GM19238 (cell line): ENCODE data around the gene SLC17A9.

Source experiments
- DNase-seq: peaks from one replicate; pipeline ENCODE4 v3.0.0; 2011; ENCODE audit warnings: low spot score; ENCODE audit not compliant: insufficient read length

SLC17A9 gene

GRCh38 chr20:62967628-62968351 is 15.3 kb downstream of the SLC17A9 start:
- DNase-seq, result no peak

- no peak for DNase-seq
Observed at GRCh38 chr20:62968378-62969178, 16.1 kb downstream of the SLC17A9 start.

GRCh38 chr20:62969179-62969760 is 16.8 kb downstream of the SLC17A9 start:
- DNase-seq, result no peak

DNA sequence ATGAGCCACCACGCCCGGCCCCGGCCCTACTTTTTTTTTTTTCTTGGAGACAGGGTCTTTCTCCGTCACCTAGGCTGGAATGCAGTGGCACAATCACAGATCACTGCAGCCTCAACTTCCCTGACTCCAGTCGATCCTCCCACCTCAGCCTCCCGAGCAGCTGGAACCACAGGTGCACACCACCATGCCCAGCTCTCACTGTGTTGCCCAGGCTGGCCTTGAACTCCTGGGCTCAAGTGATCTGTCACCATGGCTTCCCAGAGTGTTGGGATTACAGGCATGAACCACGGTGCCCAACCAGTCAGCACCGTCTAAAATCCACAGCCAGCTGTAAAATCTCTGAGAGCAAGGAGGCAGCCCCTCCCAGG is 17.4 kb downstream of the SLC17A9 start:
- no peak for DNase-seq

DNA sequence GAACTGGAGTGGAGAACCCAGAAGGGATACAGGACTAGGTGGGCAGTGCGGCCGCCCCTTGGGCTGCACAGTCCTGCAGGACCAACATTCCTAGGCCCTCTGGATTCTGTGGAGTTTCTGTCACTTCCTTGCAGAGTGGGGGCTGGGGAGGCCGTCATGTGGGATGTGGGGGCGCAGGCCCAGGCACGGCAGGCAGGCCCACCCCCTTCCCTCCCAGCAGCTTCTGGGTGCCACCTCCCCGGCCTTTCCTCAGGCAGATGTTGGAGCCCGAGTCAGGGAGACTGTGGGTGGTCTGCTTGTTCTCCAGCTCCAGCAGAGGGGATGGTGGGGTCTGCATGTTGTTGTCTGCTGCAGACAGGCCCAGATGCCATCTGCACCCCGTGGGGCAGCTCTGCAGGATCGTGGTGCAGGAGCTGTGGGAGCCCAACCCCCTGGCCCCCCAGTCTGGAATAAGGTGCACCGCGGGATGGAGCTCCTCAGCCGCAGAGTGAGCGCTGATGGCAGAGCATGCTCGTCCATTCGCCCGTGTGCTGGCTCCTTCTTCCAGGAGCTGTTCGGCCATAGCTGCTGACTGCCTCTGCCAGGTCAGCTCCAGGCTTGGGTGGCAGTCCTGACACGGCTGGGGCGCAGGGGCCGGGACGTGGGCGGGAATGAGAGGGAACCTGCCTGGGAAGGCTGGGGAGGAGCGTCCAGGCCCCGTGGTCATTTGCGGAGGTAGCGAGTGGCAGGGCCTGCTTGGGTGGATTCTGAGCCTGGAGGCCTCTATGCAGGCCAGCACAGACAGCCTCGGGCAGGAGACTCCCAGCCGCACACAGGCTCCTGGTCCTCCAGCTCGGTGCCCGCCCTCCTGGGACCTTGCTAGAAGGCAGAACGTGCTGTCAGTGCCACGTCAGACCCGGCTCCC is 18.1 kb downstream of the SLC17A9 start:
- no peak for DNase-seq

DNA sequence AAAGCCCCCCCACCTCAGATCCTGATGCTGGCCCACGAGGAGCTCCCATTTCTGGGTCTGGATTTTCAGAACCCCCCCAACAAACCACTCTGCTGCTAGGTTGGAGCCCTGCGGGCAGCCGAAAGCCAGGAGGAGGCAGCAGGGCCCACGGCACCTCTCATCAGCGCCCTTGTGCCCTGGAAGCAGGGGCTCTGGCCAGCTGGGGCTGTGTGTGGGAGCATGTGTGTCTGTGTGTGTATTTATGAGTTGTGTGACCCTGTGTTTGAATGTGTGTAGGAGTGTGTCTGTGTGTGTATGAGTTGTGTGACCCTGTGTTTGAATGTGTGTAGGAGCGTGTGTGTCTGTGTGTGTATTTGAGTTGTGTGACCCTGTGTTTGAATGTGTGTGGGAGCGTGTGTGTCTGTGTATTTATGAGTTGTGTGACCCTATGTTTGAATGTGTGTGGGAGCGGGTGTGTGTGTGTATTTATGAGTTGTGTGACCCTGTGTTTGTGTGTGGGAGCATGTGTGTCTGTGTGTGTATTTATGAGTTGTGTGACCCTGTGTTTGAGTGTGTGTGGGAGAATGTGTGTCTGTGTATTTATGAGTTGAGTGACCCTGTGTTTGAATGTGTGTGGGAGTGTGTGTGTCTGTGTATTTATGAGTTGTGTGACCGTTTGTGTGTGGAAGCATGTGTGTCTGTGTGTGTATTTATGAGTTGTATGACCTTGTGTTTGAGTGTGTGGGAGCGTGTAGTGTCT is 18.9 kb downstream of the SLC17A9 start:
- no peak for DNase-seq

DNA sequence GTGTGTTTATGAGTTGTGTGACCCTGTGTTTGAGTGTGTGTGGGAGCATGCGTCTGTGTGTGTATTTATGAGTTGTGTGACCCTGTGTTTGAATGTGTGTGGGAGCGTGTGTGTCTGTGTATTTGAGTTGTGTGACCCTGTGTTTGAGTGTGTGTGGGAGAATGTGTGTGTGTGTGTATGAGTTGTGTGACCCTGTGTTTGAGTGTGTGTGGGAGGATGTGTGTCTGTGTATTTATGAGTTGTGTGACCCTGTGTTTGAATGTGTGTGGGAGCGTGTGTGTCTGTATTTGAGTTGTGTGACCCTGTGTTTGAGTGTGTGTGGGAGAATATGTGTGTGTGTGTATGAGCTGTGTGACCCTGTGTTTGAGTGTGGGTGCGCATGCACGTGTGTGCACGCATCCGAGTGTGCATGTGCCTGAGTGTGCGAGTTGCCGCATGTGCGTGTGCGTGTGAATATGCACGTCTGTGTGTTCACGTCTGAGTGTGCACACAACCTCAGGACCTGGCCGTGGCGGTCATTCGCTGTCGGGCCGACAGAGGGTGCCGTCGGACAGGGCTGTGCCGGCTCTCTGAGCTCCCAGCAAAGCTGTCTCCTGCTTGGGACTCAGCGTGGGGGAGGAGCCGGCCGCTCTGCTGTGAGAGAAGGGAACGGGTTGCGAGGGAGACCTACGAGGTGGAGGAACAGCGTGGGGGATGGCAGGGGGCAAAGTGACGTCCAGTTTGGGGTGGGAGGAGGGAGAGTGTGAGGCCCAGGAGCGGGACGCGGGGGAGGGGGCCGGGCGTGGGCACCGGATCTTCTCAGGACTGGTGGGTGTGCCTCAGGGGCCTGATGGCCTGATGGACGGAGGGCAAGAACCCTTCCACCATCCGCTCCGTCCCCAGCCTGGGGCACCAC is 19.7 kb downstream of the SLC17A9 start:
- DNase-seq, result peak; percentile 89

GRCh38 chr20:62972845-62973745 is 20.6 kb downstream of the SLC17A9 start:
- no peak for DNase-seq

GRCh38 chr20:62975251-62975760 is 22.8 kb downstream of the SLC17A9 start:
- no peak for DNase-seq

DNA sequence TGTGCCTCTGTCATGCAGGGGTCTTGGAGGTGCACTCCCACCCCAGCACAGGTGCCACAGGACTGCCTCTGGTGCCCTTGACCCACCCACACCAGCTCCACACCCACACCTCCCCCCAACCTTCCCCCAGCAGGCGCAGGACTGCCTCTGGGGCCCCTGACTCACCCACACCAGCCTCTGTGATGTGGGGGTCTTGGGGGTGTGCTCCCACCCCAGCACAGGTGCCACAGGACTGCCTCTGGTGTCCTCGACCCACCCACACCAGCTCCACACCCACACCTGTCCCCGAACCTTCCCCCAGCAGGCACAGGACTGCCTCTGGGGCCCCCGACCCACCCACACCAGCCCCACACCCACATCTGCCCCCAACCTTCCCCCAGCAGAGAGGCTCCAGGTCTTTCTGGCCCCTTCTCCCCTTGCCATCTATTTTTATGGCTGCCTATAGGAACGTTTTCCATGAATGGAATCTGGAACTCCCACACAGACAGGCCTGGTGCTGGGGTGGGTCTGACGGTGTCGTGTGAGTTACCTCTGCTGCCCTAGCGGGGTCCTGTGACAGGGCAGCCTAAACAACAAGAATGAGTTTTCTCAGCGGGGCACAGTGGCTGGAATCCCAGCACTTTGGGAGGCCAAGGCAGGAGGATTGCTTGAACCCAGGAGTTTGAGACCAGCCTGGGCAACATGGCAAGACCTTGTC is 23.5 kb downstream of the SLC17A9 start:
- no peak for DNase-seq

GRCh38 chr20:62976886-62977285 is 24.4 kb downstream of the SLC17A9 start:
- no peak for DNase-seq

GRCh38 chr20:62977613-62978560 is 25.4 kb downstream of the SLC17A9 start:
- peak; percentile 73 for DNase-seq

DNA sequence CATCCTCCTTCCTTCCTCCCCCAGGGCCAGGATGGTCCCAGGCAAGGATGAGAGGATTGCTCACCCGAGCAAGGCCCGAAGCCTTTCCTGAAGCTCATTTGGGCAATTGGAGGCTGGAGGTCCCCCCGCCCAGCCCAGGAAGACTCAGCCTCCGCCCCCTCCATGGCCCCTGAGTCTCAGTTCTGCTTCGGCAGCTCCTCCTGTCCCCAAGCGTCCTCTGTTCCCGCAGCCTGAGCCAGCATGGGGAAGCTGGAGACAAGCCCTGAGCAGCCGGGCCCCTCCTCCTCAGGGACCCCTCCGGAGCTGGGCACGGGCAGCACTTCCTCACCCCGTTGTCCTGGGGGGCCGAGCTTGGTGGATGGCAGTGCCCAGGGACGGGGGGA is 26.0 kb downstream of the SLC17A9 start:
- DNase-seq, result no peak

GRCh38 chr20:62979310-62979709 is 26.8 kb downstream of the SLC17A9 start:
- DNase-seq, result no peak

GRCh38 chr20:62979876-62980373 is 27.4 kb downstream of the SLC17A9 start:
- DNase-seq, result no peak

- no peak for DNase-seq
Observed at GRCh38 chr20:62980380-62980960, 28.0 kb downstream of the SLC17A9 start.
